ENCODE measurements around the gene TMEM11. TPM values are rescaled to one million over a fixed set of nuclear protein-coding genes. Genes with fewer than 3 reads are reported as not detected.

Gene TMEM11
- total and polyA plus RNA-seq, 2 of the 8 experiments (the other 6 are each of a cell fraction or from before 2014, with no cell fraction given), result 33.3 to 90.4 TPM

DNA sequence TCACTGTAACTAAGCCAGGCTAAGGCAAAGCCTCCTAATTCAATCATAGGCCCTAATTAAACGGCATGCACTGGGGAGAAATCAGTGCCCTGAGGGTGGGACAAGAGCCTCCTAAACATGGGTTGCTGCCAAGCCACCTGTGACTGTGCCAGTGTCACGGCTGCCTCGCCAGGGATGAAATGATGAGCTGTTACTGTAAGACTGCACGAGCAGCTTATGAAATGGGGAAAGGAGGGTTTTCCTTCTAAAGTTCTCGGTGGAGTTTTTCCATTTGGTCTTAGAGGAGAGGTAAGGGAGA lies 12.7 kb downstream of the TMEM11 start:
- Histone ChIP-seq H3K36me3 (ENCODE audit: control insufficient read depth in 2 of 4, insufficient read depth in 4 of 4, low read length in 3 of 4) (peaks cover 6 to 20% (median 11%) of the 10 kb centered on the region in 4 experiments; a peak in 7 of 8 replicates), H4K5ac (ENCODE audit: insufficient read length, low read depth, low read length) (no peak overlapping the region), H3K9me3 (ENCODE audit: insufficient read depth in 2 of 2, low read depth in 1 of 2, low read length in 1 of 2) (no peaks in the 10 kb centered on the region), H3K79me1 (ENCODE audit: low read depth, low read length) (peaks cover 27% of the 10 kb centered on the region), H3K79me2 (ENCODE audit: control insufficient read depth in 1 of 2, insufficient read depth in 2 of 2, low read length in 2 of 2) (peaks cover 5 to 78% of the 10 kb centered on the region in 2 experiments; a peak in 3 of 4 replicates), H3K27me3 (replicated peaks in 1 of 4; ENCODE audit: control insufficient read depth in 3 of 4, extremely low read depth in 1 of 4, insufficient read depth in 3 of 4, low read length in 3 of 4) (no peaks in the 10 kb centered on the region; a peak in 1 of 7 replicates), H4K20me1 (replicated peaks in 1 of 2; ENCODE audit: control insufficient read depth in 1 of 2, insufficient read depth in 2 of 2, low read length in 2 of 2) (peaks cover 31 to 63% of the 10 kb centered on the region in 2 experiments), H2BK20ac (ENCODE audit: low read length) (no peak overlapping the region), H2AFZ (ENCODE audit: low read length) (no peak overlapping the region), H3K4me1 (replicated peaks in 1 of 4; ENCODE audit: control insufficient read depth in 3 of 4, insufficient read depth in 4 of 4, low read length in 3 of 4) (peaks cover 16 to 31% (median 24%) of the 10 kb centered on the region in 4 experiments), H3K9ac (replicated peaks in 1 of 4; ENCODE audit: extremely low read depth in 1 of 4, low read depth in 3 of 4, low read length in 3 of 4) (no peak overlapping the region), H4K8ac (ENCODE audit: extremely low read depth, insufficient read depth, low read length) (no peak overlapping the region), H2AK5ac (ENCODE audit: low read depth, low read length) (no peak overlapping the region), H3K4ac (replicated peaks; ENCODE audit: insufficient read length, low read depth, low read length) (no peak overlapping the region), H2BK5ac (ENCODE audit: low read depth, low read length) (no peak overlapping the region), H3K14ac (ENCODE audit: insufficient read length) (no peak overlapping the region), H3K4me3 (ENCODE audit: extremely low read depth in 1 of 4, insufficient read depth in 2 of 4, low read depth in 3 of 4, low read length in 4 of 4) (no peak overlapping the region), H3K4me2 (ENCODE audit: insufficient read depth in 1 of 2, low read depth in 2 of 2, low read length in 2 of 2) (peak overlapping the region in 1 of 2 experiments; percentile 66; a peak in 1 of 4 replicates), H2BK12ac (ENCODE audit: low read depth, low read length) (no peak overlapping the region), H3K23me2 (ENCODE audit: low read depth, low read length) (no peaks in the 10 kb centered on the region; the same call in 1 of the 2 replicates), H2BK120ac (replicated peaks; ENCODE audit: low read depth, low read length) (no peak overlapping the region), H2BK15ac (ENCODE audit: low read length) (no peak overlapping the region), H4K91ac (replicated peaks; ENCODE audit: insufficient read length, low read length) (no peak overlapping the region), H3K18ac (ENCODE audit: extremely low read depth, low read length) (no peak overlapping the region), H3K23ac (ENCODE audit: insufficient read length) (no peak overlapping the region), H3K56ac (replicated peaks; ENCODE audit: insufficient read length, low read depth, low read length) (no peak overlapping the region), H3K27ac (ENCODE audit: low read depth, low read length) (no peak overlapping the region)
- ChIA-PET CTCF (ENCODE audit: partially characterized antibody) (interaction anchor here (0.6 to 3.6 kb wide), 5 partner anchors 10 to 82 kb away, joined by 3 to 18 read pairs (median 6); no protein-coding TSS in a partner anchor), POLR2A (ENCODE audit: partially characterized antibody) (interaction anchor here (0.7 to 4.0 kb wide), 5 partner anchors 10 to 84 kb away, joined by 3 to 42 read pairs (median 4); partner anchors contain the start of gene TMEM11)
- FAIRE-seq (no peak), DNase-seq (ENCODE audit: low read depth in 1 of 2, low spot score in 2 of 2) (no peak)
- 85% methylated on average over 4 of the region's 5 CpGs; no CpG with 5 or more reads in 1 of the 2 experiments for WGBS, 2 experiments (ENCODE audit: extremely low coverage in 1 of 2, insufficient coverage in 1 of 2, insufficient read length in 1 of 2, insufficient replicate concordance in 2 of 2, low coverage in 1 of 2, low lambda C conversion rate in 2 of 2, missing lambda C conversion rate in 1 of 2)
- TF ChIP-seq POLR2AphosphoS5 (IDR thresholded peaks at IDR 0.05; ENCODE audit: low read depth, low read length), result no peak
- TF ChIP-seq RBBP5 (IDR thresholded peaks at IDR 0.05; ENCODE audit: borderline replicate concordance, low read depth, low read length), result no peak
- TF ChIP-seq RAD21 (IDR thresholded peaks at IDR 0.05 in 1 of 2, conservative IDR thresholded peaks at IDR 0.05 in 1 of 2; ENCODE audit: low read depth in 2 of 2, low read length in 2 of 2), result no peak
- no peak for TF ChIP-seq TAF7 (optimal IDR thresholded peaks at IDR 0.05; ENCODE audit: borderline replicate concordance, low read depth, low read length)
- no peak for TF ChIP-seq EZH2 (IDR thresholded peaks at IDR 0.05; ENCODE audit: low read depth, low read length, severe bottlenecking)
- TF ChIP-seq, protein P1, sequence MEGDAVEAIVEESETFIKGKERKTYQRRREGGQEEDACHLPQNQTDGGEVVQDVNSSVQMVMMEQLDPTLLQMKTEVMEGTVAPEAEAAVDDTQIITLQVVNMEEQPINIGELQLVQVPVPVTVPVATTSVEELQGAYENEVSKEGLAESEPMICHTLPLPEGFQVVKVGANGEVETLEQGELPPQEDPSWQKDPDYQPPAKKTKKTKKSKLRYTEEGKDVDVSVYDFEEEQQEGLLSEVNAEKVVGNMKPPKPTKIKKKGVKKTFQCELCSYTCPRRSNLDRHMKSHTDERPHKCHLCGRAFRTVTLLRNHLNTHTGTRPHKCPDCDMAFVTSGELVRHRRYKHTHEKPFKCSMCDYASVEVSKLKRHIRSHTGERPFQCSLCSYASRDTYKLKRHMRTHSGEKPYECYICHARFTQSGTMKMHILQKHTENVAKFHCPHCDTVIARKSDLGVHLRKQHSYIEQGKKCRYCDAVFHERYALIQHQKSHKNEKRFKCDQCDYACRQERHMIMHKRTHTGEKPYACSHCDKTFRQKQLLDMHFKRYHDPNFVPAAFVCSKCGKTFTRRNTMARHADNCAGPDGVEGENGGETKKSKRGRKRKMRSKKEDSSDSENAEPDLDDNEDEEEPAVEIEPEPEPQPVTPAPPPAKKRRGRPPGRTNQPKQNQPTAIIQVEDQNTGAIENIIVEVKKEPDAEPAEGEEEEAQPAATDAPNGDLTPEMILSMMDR (IDR thresholded peaks at IDR 0.05; ENCODE audit: control extremely low read depth in 1 of 3, insufficient read depth in 1 of 3, low read depth in 1 of 3, low read length in 3 of 3), result no peak

All from H1 (cell line).